Lower leg skin (tissue), 4 donors: ENCODE results near the gene PLEKHG4B. TPM values are rescaled to one million over a fixed set of nuclear protein-coding genes. Genes with fewer than 3 reads are reported as not detected.

ENCODE experiments used
- DNase-seq, 2 donors: peaks; one replicate each; pipeline ENCODE4 v3.0.0-alpha.2; 2019; ENCODE audit warnings: low spot score in 2 of 2
- H3K4me3 ChIP-seq: fragments of 200-600 bp; sonication (generic); 2 replicates; pipeline ENCODE4 v1.5.1; 2017; ENCODE audit warnings: mild to moderate bottlenecking, low read depth; ENCODE audit not compliant: poor library complexity, severe bottlenecking
- CTCF ChIP-seq, 3 donors: fragments of 450-650 bp; IDR thresholded peaks; one replicate each; pipeline ENCODE4 v1.5.1; 2016; ENCODE audit warnings: antibody characterized with exemption in 3 of 3, mild to moderate bottlenecking in 3 of 3, moderate library complexity in 2 of 3
- POLR2A ChIP-seq, 2 donors: fragments of 450-650 bp; IDR thresholded peaks; one replicate each; pipeline ENCODE4 v1.6.1; 2016 to 2017; ENCODE audit warnings: antibody characterized with exemption in 2 of 2, mild to moderate bottlenecking in 1 of 2, moderate library complexity in 1 of 2
- WGBS, 2 donors: methylation state at CpG; one replicate each; pipeline ENCODE4 v1.1.5; 2018; 5-methylcytosine and 5-hydroxymethylcytosine counted together
- intact Hi-C: fragments of 100-400 bp; cut with DNase I; formaldehyde crosslinking; loops from one replicate; pipeline ENCODE4 v1.15.0; 2023; ENCODE audit warnings: low total_unique reads
- total RNA-seq, 4 donors: library from RNA; depleted of rRNA; stranded (reverse); fragments of >200 nt; gene quantifications; one replicate each; pipeline ENCODE4 v1.1.0, GENCODE V29; 2016

The PLEKHG4B gene
- total RNA-seq, 4 donors from 2014 or later: 0.17 to 2.1 (median 0.36) TPM

DNA sequence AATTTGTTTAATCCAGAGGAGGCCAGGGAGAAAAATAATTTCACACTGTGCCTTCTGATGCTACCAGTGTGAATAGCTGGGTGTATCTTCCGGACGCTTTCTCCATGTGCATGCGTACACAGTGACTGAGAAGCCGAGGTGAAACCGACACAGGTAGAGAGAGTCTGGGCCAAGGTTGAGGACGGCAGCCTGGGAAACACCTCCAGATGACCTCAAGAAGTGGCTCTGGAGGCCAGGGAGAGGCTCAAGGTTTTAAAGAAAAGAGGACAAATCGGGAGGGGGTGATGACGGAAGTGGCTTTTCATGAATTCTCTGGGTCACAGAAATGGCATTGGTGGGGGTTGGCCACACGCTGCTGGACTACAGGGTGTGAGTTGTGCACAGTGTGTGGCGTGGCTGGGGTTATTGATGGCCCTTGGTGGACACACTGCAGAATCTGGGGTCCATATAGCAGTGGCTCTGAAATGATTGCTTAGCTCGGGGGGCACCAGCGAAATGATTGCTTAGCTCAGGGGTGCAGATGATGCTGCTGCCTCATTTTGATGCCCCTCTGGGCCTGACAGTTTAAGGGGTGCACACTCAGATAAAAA, 65.3 kb downstream of the PLEKHG4B start:
- peak in 1 of 2 donors; percentile 58 for DNase-seq
- intact Hi-C loops: no loop called here
- TF ChIP-seq CTCF (IDR thresholded peaks at IDR 0.05) (no peak), POLR2A (IDR thresholded peaks at IDR 0.05) (no peak)

GRCh38 chr5:157801-158200, 65.8 kb downstream of the PLEKHG4B start:
- no peak overlapping the region for H3K4me3 ChIP-seq
- TF ChIP-seq POLR2A (IDR thresholded peaks at IDR 0.05) (no peak), CTCF (IDR thresholded peaks at IDR 0.05) (no peak)
- intact Hi-C loops: no loop called here
- peak in 1 of 2 donors; percentile 62 for DNase-seq
- 83 to 85% methylated on average over 11 of the region's 11 CpGs for WGBS, 2 donors

More for the DNA sequence above, 65.3 kb downstream of the PLEKHG4B start:
- WGBS, 2 donors: 90 to 93% methylated on average over 12 of the region's 12 CpGs
- H3K4me3 ChIP-seq: no peak overlapping the region

- intact Hi-C loops: no loop called here
- H3K4me3 ChIP-seq: no peak overlapping the region
- 75 to 84% methylated on average over 13 to 17 of the region's 17 CpGs for WGBS, 2 donors
- DNase-seq: peak in 1 of 2 donors; percentile 34
- TF ChIP-seq CTCF (IDR thresholded peaks at IDR 0.05) (no peak), POLR2A (IDR thresholded peaks at IDR 0.05) (no peak)
Measured at GRCh38 chr5:158807-159447, 67.0 kb downstream of the PLEKHG4B start.

- TF ChIP-seq CTCF (IDR thresholded peaks at IDR 0.05) (no peak), POLR2A (IDR thresholded peaks at IDR 0.05) (no peak)
- no peak overlapping the region for H3K4me3 ChIP-seq
- 71 to 74% methylated on average over 19 of the region's 19 CpGs for WGBS, 2 donors
- intact Hi-C loops: no loop called here
- peak in 1 of 2 donors; percentile 64 for DNase-seq
Measured at GRCh38 chr5:159448-160172, 67.6 kb downstream of the PLEKHG4B start.

DNA sequence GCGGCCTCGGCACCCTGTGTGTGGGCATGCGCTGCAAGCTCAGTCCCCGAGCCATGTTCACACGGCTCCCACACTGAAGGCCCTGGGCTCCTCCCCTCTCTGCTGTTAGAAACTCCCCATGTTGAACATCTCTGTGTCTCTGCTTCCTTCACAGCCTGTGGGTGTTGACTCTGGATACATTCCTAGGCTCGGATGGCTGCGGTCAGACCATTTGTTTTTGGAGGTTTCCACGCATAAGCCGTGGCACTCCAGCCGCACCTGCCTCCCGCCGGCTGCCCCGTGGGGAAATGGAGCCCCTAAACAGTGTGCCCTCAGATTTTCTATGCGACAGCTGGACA, 68.2 kb downstream of the PLEKHG4B start:
- DNase-seq: peak in 1 of 2 donors; percentile 76
- TF ChIP-seq POLR2A (IDR thresholded peaks at IDR 0.05) (no peak), CTCF (IDR thresholded peaks at IDR 0.05) (no peak)
- intact Hi-C loops: no loop called here
- WGBS, 2 donors: 84 to 87% methylated on average over 14 of the region's 14 CpGs
- no peak overlapping the region for H3K4me3 ChIP-seq
